IMR-90 (cell line): ENCODE results near the gene GFRA4. TPM values are rescaled to one million over a fixed set of nuclear protein-coding genes. Genes with fewer than 3 reads are reported as not detected.

Experiments
- ATAC-seq: fragments of 200-7000 bp; cut with Tn5 transposase; 2 replicates; pipeline ENCODE4 v1.9.1; 2020; ENCODE audit warnings: low read depth, mild to moderate bottlenecking, moderate library complexity
- BruUV-seq: library from RNA; stranded (reverse); fragments of 400-500 nt; replicated peaks from 2 replicates; lab custom pipeline; 2021; lab: Mats Ljungman, UMichigan
- CTCF ChIA-PET: fragments of 300-600 bp; formaldehyde crosslinking; extraction: SDS; loops from one replicate; lab custom pipeline; 2021; ENCODE audit warnings: antibody characterized with exemption; lab: Yijun Ruan, JAX
- POLR2A ChIA-PET: fragments of 300-600 bp; sonication (Branson Sonifier 250); formaldehyde crosslinking; loops from one replicate; lab custom pipeline; 2022; ENCODE audit warnings: antibody characterized with exemption; ENCODE audit not compliant: unreplicated experiment; lab: Charles Lee
- DNase-seq: peaks from one replicate; pipeline ENCODE4 v3.0.0; 2013
- H2AFZ ChIP-seq: replicated peaks from 2 replicates; pipeline ENCODE3; 2013; ENCODE audit warnings: low read length, mild to moderate bottlenecking; ENCODE audit not compliant: poor library complexity
- H2AK5ac ChIP-seq: 2 replicates; pipeline ENCODE4 v1.6.1; 2013; ENCODE audit warnings: low read depth, low read length, inconsistent platforms
- H2AK9ac ChIP-seq: replicated peaks from 2 replicates; pipeline ENCODE3; 2013; ENCODE audit warnings: mild to moderate bottlenecking, low read depth, low read length, moderate library complexity; ENCODE audit not compliant: poor library complexity
- H2BK120ac ChIP-seq: 2 replicates; pipeline ENCODE4 v1.6.1; 2013; ENCODE audit warnings: low read depth, low read length, inconsistent platforms
- H2BK15ac ChIP-seq: 3 replicates; pipeline ENCODE4 v1.6.1; 2013; ENCODE audit warnings: low read depth, low read length, inconsistent platforms
- H2BK20ac ChIP-seq: 2 replicates; pipeline ENCODE4 v1.6.1; 2013; ENCODE audit warnings: low read depth, mild to moderate bottlenecking, inconsistent platforms, low read length, moderate library complexity
- H2BK5ac ChIP-seq: 2 replicates; pipeline ENCODE4 v1.6.1; 2013; ENCODE audit warnings: mild to moderate bottlenecking, low read depth, low read length, inconsistent platforms; ENCODE audit not compliant: poor library complexity, severe bottlenecking
- H3K14ac ChIP-seq: replicated peaks from 2 replicates; pipeline ENCODE4 v1.6.1; 2013; ENCODE audit warnings: low read depth, low read length, inconsistent platforms
- H3K18ac ChIP-seq: 2 replicates; pipeline ENCODE4 v1.6.1; 2013; ENCODE audit warnings: low read depth, low read length, control low read depth
- H3K23ac ChIP-seq: 2 replicates; pipeline ENCODE4 v1.6.1; 2013; ENCODE audit warnings: low read depth, low read length, inconsistent platforms
- H3K27ac ChIP-seq: 2 replicates; pipeline ENCODE4 v1.5.1; 2013; ENCODE audit warnings: mild to moderate bottlenecking, control low read depth, low read length; ENCODE audit not compliant: insufficient read depth
- H3K27me3 ChIP-seq: 2 replicates; pipeline ENCODE4 v1.6.1; 2013; ENCODE audit warnings: low read length; ENCODE audit not compliant: control insufficient read depth, insufficient read depth
- H3K36me3 ChIP-seq: 2 replicates; pipeline ENCODE4 v1.6.1; 2013; ENCODE audit warnings: low read length, mixed read lengths; ENCODE audit not compliant: control insufficient read depth, insufficient read depth
- H3K4ac ChIP-seq: 2 replicates; pipeline ENCODE4 v1.6.1; 2013; ENCODE audit warnings: low read depth, low read length, inconsistent platforms
- H3K4me1 ChIP-seq: 2 replicates; pipeline ENCODE4 v1.6.1; 2013; ENCODE audit warnings: low read length, mixed read lengths; ENCODE audit not compliant: control insufficient read depth, insufficient read depth
- H3K4me2 ChIP-seq: 2 replicates; pipeline ENCODE4 v1.6.1; 2013; ENCODE audit warnings: low read depth, mild to moderate bottlenecking, control low read depth, low read length, moderate library complexity
- H3K4me3 ChIP-seq: 2 replicates; pipeline ENCODE4 v1.5.1; 2013; ENCODE audit warnings: low read depth, mild to moderate bottlenecking, control low read depth, low read length, moderate library complexity; ENCODE audit not compliant: insufficient read depth
- H3K56ac ChIP-seq: 2 replicates; pipeline ENCODE4 v1.6.1; 2013; ENCODE audit warnings: low read length, inconsistent platforms; ENCODE audit not compliant: insufficient read depth; ENCODE audit errors: extremely low read depth
- H3K79me1 ChIP-seq, 2 experiments: 2 replicates each; pipeline ENCODE4 v1.6.1; 2013; ENCODE audit warnings: low read length in 2 of 2, inconsistent platforms in 1 of 2, low read depth in 1 of 2
- H3K9ac ChIP-seq: 2 replicates; pipeline ENCODE4 v1.6.1; 2013; ENCODE audit warnings: low read depth, low read length, control low read depth
- H3K9me1 ChIP-seq: 2 replicates; pipeline ENCODE4 v1.6.1; 2013; ENCODE audit warnings: low read length, inconsistent platforms; ENCODE audit not compliant: insufficient read depth
- H3K9me3 ChIP-seq: 2 replicates; pipeline ENCODE4 v1.6.1; 2013; ENCODE audit warnings: low read length; ENCODE audit not compliant: control insufficient read depth, insufficient read depth
- H4K20me1 ChIP-seq: 2 replicates; pipeline ENCODE4 v1.6.1; 2013; ENCODE audit warnings: low read length, inconsistent platforms; ENCODE audit not compliant: insufficient read depth
- H4K5ac ChIP-seq: 2 replicates; pipeline ENCODE4 v1.6.1; 2013; ENCODE audit warnings: mild to moderate bottlenecking, low read depth, low read length, control low read depth
- H4K8ac ChIP-seq, 2 experiments: 2 replicates each; pipeline ENCODE4 v1.6.1; 2013; ENCODE audit warnings: low read depth in 2 of 2, low read length in 2 of 2, control low read depth in 1 of 2, inconsistent platforms in 1 of 2
- H4K91ac ChIP-seq: 2 replicates; pipeline ENCODE4 v1.6.1; 2013; ENCODE audit warnings: low read depth, low read length, inconsistent platforms; ENCODE audit not compliant: insufficient read depth
- BHLHE40 ChIP-seq: fragments of 150-350 bp; IDR thresholded peaks from 2 replicates; pipeline ENCODE4 v1.6.1; 2016; ENCODE audit warnings: mild to moderate bottlenecking, low read depth, low read length
- CEBPB ChIP-seq: IDR thresholded peaks from 2 replicates; pipeline ENCODE4 v1.6.1; 2012; ENCODE audit warnings: low read depth, low read length, improper control_type of control experiment
- FOS ChIP-seq: fragments of 150-350 bp; IDR thresholded peaks from 2 replicates; pipeline ENCODE4 v1.6.1; 2016; ENCODE audit warnings: low read depth, low read length
- NFE2L2 ChIP-seq: fragments of 150-350 bp; IDR thresholded peaks from 2 replicates; pipeline ENCODE4 v1.6.1; 2016; ENCODE audit warnings: low read depth, mild to moderate bottlenecking, low read length
- POLR2A ChIP-seq: IDR thresholded peaks from 2 replicates; pipeline ENCODE4 v1.6.1; 2012; ENCODE audit warnings: mild to moderate bottlenecking, low read depth, low read length
- RCOR1 ChIP-seq: IDR thresholded peaks from 2 replicates; pipeline ENCODE4 v1.6.1; 2012; ENCODE audit warnings: mild to moderate bottlenecking, low read length, improper control_type of control experiment; ENCODE audit not compliant: insufficient replicate concordance
- RFX5 ChIP-seq: IDR thresholded peaks from 2 replicates; pipeline ENCODE4 v1.8.0; 2012; ENCODE audit warnings: low read depth, mild to moderate bottlenecking, low read length, moderate library complexity
- WGBS, 2 experiments: methylation state at CpG; one replicate each; pipeline versions ENCODE4 v1.1.5 to v1.1.7; 2013; ENCODE audit warnings: missing lambda C conversion rate in 2 of 2; ENCODE audit not compliant: insufficient read length in 1 of 2; ENCODE audit errors: extremely low coverage in 2 of 2; 5-methylcytosine and 5-hydroxymethylcytosine counted together
- dilution Hi-C: fragments of 300-500 bp; cut with HindIII; formaldehyde crosslinking; loops from one replicate; pipeline ENCODE4 v1.14.3; 2018; ENCODE audit warnings: low sequenced_read_pairs; ENCODE audit not compliant: unreplicated experiment
- in situ Hi-C: fragments of 300-500 bp; cut with MboI; formaldehyde crosslinking; loops from 3 replicates; pipeline ENCODE4 v1.14.3; 2019; ENCODE audit warnings: low sequenced_read_pairs, inconsistent platforms, mixed read lengths
- intact Hi-C: fragments of 100-400 bp; cut with micrococcal nuclease; formaldehyde crosslinking; loops from 2 replicates; pipeline ENCODE4 v1.10.0; 2022
- polyA plus RNA-seq, 3 experiments: library from polyadenylated mRNA; depleted of rRNA; stranded (reverse); fragments of >200 nt; gene quantifications; 2 replicates each; pipeline ENCODE4 v1.2.3, GENCODE V29; 2012; ENCODE audit warnings: low replicate concordance in 1 of 3
- total RNA-seq: library from RNA; depleted of rRNA; stranded (reverse); fragments of >200 nt; gene quantifications from 2 replicates; pipeline ENCODE4 v1.2.3, GENCODE V29; 2012
- TF ChIP-seq, protein P1 (sequence below): fragments of 150-350 bp; IDR thresholded peaks from 2 replicates; pipeline ENCODE4 v1.6.1; 2017; ENCODE audit warnings: mild to moderate bottlenecking, antibody characterized with exemption, low read length, low read depth
- TF ChIP-seq, protein P2 (sequence below): conservative IDR thresholded peaks from 2 replicates; pipeline ENCODE4 v1.5.1; 2012; ENCODE audit warnings: mild to moderate bottlenecking, low read depth, low read length, improper control_type of control experiment

Gene GFRA4
- total and polyA plus RNA-seq, 2 of the 4 experiments (the other 2 are of a cell fraction), result not detected

DNA sequence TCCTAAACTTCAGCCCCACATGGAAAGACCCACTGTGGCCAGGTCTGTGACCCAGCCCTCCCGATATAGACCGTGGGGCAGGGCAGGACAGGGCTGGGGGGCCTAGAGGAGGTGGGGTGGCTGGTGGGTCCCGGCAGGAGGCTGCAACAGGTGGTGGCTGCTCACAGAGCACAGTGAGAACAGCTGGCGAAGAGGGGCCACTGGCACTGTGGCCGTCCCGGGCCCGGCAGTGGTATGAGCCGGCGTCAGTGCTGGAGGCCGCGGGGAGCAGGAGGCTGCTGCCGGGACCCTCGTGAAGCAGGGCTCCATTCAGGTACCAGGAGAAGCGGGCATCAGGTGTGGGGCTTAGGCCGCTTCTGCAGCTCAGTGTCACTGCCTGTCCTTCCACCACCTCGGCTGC, 35.8 kb upstream of the GFRA4 start (continued):
- no peak for TF ChIP-seq NFE2L2
- TF ChIP-seq, protein P1, sequence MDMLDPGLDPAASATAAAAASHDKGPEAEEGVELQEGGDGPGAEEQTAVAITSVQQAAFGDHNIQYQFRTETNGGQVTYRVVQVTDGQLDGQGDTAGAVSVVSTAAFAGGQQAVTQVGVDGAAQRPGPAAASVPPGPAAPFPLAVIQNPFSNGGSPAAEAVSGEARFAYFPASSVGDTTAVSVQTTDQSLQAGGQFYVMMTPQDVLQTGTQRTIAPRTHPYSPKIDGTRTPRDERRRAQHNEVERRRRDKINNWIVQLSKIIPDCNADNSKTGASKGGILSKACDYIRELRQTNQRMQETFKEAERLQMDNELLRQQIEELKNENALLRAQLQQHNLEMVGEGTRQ, result no peak
- TF ChIP-seq POLR2A, result no peak
- no peak for TF ChIP-seq CEBPB
- TF ChIP-seq RFX5, result no peak

DNA sequence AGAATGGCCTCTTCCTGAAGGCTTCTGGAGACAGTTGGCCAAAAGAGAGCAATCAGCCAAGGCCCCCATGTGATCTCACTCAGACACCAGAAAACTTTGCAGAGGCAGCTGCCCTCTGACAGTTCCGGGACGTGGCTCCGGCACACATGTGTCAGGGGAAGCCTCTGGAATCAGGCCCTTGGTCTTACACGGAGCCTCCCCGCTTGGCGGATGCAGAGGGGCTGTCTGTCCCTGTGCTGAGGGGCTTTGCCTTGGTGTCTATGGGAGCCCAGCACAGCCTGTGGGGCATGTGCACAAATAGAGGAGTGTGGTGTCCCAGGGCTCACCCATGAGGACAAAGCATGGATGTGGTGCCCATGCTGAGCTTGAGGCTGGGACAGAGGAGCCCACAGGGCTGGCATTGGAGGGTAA, 35.4 kb upstream of the GFRA4 start:
- Histone ChIP-seq H3K27me3 (peaks cover 38% of the 10 kb centered on the region; the same call in 1 of the 2 replicates), H3K9me3 (peaks cover 4% of the 10 kb centered on the region; the same call in 1 of the 2 replicates), H3K27ac (no peak overlapping the region), H3K9ac (no peak overlapping the region), H3K9me1 (no peaks in the 10 kb centered on the region), H3K14ac (no peak overlapping the region), H3K36me3 (no peaks in the 10 kb centered on the region), H3K4me1 (no peaks in the 10 kb centered on the region), H2AK9ac (no peak overlapping the region), H4K20me1 (no peaks in the 10 kb centered on the region), H3K4ac (no peak overlapping the region), H4K91ac (no peak overlapping the region), H2BK20ac (no peak overlapping the region), H3K18ac (no peak overlapping the region), H3K4me2 (no peak overlapping the region), H4K5ac (no peak overlapping the region), H2BK15ac (no peak overlapping the region), H4K8ac (no peak overlapping the region), H3K56ac (no peak overlapping the region), H2BK5ac (no peak overlapping the region), H3K23ac (no peak overlapping the region), H2AK5ac (no peak overlapping the region), H3K79me1 (no peaks in the 10 kb centered on the region), H3K4me3 (no peak overlapping the region), H2AFZ (peak overlapping the region; percentile 24), H2BK120ac (no peak overlapping the region)
- POLR2A ChIA-PET, result no interaction called here
- in situ Hi-C loops, result no loop called here
- DNase-seq, result no peak
- WGBS, 2 experiments, result no CpG with 5 or more reads among the region's 6 CpGs
- ATAC-seq, result no peak
- CTCF ChIA-PET, result no interaction called here
- dilution Hi-C loops, result no loop called here
- intact Hi-C loops, result no loop called here
- no TSS peak for BruUV-seq
- TF ChIP-seq CEBPB (no peak), RCOR1 (no peak), FOS (no peak), BHLHE40 (no peak)
- TF ChIP-seq, protein P2, sequence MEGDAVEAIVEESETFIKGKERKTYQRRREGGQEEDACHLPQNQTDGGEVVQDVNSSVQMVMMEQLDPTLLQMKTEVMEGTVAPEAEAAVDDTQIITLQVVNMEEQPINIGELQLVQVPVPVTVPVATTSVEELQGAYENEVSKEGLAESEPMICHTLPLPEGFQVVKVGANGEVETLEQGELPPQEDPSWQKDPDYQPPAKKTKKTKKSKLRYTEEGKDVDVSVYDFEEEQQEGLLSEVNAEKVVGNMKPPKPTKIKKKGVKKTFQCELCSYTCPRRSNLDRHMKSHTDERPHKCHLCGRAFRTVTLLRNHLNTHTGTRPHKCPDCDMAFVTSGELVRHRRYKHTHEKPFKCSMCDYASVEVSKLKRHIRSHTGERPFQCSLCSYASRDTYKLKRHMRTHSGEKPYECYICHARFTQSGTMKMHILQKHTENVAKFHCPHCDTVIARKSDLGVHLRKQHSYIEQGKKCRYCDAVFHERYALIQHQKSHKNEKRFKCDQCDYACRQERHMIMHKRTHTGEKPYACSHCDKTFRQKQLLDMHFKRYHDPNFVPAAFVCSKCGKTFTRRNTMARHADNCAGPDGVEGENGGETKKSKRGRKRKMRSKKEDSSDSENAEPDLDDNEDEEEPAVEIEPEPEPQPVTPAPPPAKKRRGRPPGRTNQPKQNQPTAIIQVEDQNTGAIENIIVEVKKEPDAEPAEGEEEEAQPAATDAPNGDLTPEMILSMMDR, result no peak
- TF ChIP-seq, protein P1, result no peak
